Gastrocnemius medialis (tissue), 4 donors: ENCODE results near the gene DNM3. TPM values are rescaled to one million over a fixed set of nuclear protein-coding genes. Genes with fewer than 3 reads are reported as not detected.

ENCODE experiments used
- ATAC-seq, 2 donors: fragments of 150-250 bp; one replicate each; pipeline ENCODE4 v1.9.1; 2016
- DNase-seq, 2 donors: peaks; one replicate each; pipeline ENCODE4 v3.0.0-alpha.2; 2019
- H3K27ac ChIP-seq, 4 donors: fragments of 200-600 bp; sonication (generic); 1 replicate in 1 of 4; 2 replicates in 3 of 4; pipeline ENCODE4 v1.5.1; 2016 to 2018; ENCODE audit warnings: mild to moderate bottlenecking in 2 of 4, moderate library complexity in 1 of 4
- H3K27me3 ChIP-seq, 3 donors: fragments of 200-600 bp; sonication (generic) in 2 of 3; 1 replicate in 1 of 3; 2 replicates in 2 of 3; pipeline versions ENCODE4 v1.5.1 to v1.6.0; 2016 to 2019; ENCODE audit warnings: mild to moderate bottlenecking in 1 of 3, moderate library complexity in 1 of 3
- H3K36me3 ChIP-seq, 2 donors: fragments of 200-600 bp; sonication (generic) in 1 of 2; one replicate each; pipeline ENCODE4 v1.5.1; 2017 to 2018
- H3K4me1 ChIP-seq, 2 donors: fragments of 200-600 bp; sonication (generic) in 1 of 2; one replicate each; pipeline ENCODE4 v1.5.1; 2016 to 2017; ENCODE audit warnings: mild to moderate bottlenecking in 2 of 2
- H3K4me3 ChIP-seq, 4 donors: fragments of 200-600 bp; sonication (generic) in 3 of 4; 1 replicate in 1 of 4; 2 replicates in 3 of 4; pipeline ENCODE4 v1.5.1; 2016 to 2019; ENCODE audit warnings: mild to moderate bottlenecking in 2 of 4
- H3K9me3 ChIP-seq, 3 donors: fragments of 200-600 bp; sonication (generic) in 2 of 3; 1 replicate in 1 of 3; 2 replicates in 2 of 3; pipeline ENCODE4 v1.5.1; 2016 to 2019
- POLR2A ChIP-seq, 2 donors: fragments of 450-650 bp; IDR thresholded peaks; one replicate each; pipeline ENCODE4 v1.6.1; 2017; ENCODE audit warnings: antibody characterized with exemption in 2 of 2, mild to moderate bottlenecking in 2 of 2, moderate library complexity in 2 of 2
- in situ Hi-C, 4 donors: fragments of 200-750 bp; cut with MboI; loops; one replicate each; pipeline versions ENCODE4 v1.15.0 to v1.8.0; 2017; ENCODE audit warnings: low sequenced_read_pairs in 4 of 4
- intact Hi-C: fragments of 100-400 bp; cut with DNase I; formaldehyde crosslinking; loops from one replicate; pipeline ENCODE4 v1.15.1; 2023; ENCODE audit warnings: low total_unique reads
- total RNA-seq, 4 donors: library from RNA; depleted of rRNA; stranded (reverse); fragments of >200 nt; gene quantifications; one replicate each; pipeline versions ENCODE4 v1.1.0 to v1.2.3, GENCODE V29; 2016
- TF ChIP-seq, protein P1 (sequence below), 5 experiments: fragments of 450-650 bp in 3 of 5; fragments of 200-600 bp in 2 of 5; sonication (generic) in 2 of 5; IDR thresholded peaks in 4 of 5; conservative IDR thresholded peaks in 1 of 5; 1 replicate in 4 of 5; 2 replicates in 1 of 5; pipeline ENCODE4 v1.5.1; 2016 to 2019; ENCODE audit warnings: antibody characterized with exemption in 5 of 5, mild to moderate bottlenecking in 3 of 5, moderate library complexity in 3 of 5

DNM3 gene
- total RNA-seq, 4 donors from 2014 or later = 0.35 to 1.6 (median 1.1) TPM

DNA sequence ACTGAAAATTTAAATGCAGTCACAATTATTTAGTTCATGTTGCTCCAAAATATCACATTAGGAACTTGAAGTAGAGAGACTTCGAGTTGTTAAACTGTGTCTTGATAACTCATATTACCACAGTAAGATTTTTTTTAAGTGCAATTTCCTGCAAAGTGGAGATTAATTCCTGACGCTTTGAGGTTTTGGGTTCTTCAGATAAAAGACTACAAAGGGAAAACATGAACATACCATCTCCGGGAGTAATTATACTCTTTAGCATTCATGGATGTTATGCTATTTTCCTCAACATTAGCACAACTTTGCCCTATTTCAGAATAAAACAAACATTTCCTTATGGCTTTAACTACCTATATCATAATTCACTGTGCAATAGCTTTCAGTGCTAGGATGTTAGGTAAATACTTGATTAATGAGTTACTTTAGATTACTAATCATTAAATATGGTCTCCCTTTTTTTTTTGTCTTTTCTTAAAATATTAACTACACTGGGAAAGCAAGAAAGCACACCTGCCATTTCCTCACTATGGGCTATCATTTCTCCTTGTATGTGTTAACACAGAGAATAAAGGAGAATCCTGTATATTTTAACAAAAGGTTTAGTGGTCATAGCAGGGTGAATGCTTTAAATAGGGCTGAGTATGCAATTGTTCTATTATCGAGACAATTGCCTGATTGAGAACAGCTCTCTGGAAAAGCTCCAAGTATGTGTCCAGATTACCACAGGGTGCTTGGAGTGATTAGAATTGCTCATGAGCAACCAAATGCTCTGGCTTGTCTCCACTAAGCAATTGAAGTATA, 326.7 kb downstream of the DNM3 start:
- no peak overlapping the region for H3K27ac ChIP-seq
- ATAC-seq = no peak

DNA sequence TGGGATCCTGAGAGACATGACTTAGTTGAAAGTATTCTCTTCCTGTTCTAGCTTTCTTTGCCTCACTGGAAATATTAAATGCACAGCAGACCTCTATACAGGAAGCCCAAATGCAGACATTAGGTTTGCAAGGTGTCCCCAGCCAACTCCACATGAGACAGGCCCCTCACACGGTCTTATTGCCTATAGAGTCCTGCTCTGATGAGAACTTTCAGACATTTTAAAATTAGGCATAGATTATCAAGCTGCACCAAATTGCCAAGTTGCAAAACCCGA, 327.2 kb downstream of the DNM3 start:
- no peak for TF ChIP-seq POLR2A (IDR thresholded peaks at IDR 0.05)
- TF ChIP-seq, protein P1, sequence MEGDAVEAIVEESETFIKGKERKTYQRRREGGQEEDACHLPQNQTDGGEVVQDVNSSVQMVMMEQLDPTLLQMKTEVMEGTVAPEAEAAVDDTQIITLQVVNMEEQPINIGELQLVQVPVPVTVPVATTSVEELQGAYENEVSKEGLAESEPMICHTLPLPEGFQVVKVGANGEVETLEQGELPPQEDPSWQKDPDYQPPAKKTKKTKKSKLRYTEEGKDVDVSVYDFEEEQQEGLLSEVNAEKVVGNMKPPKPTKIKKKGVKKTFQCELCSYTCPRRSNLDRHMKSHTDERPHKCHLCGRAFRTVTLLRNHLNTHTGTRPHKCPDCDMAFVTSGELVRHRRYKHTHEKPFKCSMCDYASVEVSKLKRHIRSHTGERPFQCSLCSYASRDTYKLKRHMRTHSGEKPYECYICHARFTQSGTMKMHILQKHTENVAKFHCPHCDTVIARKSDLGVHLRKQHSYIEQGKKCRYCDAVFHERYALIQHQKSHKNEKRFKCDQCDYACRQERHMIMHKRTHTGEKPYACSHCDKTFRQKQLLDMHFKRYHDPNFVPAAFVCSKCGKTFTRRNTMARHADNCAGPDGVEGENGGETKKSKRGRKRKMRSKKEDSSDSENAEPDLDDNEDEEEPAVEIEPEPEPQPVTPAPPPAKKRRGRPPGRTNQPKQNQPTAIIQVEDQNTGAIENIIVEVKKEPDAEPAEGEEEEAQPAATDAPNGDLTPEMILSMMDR (IDR thresholded peaks at IDR 0.05 in 4 of 5, conservative IDR thresholded peaks at IDR 0.05 in 1 of 5) = no peak

More for the DNA sequence above, 326.7 kb downstream of the DNM3 start:
- in situ Hi-C loops = no loop called here
- Histone ChIP-seq H3K36me3 (no peaks in the 10 kb centered on the region), H3K9me3 (no peaks in the 10 kb centered on the region), H3K4me1 (no peaks in the 10 kb centered on the region), H3K4me3 (no peak overlapping the region), H3K27me3 (no peaks in the 10 kb centered on the region)
- intact Hi-C loops = no loop called here
- TF ChIP-seq, protein P1 (IDR thresholded peaks at IDR 0.05 in 4 of 5, conservative IDR thresholded peaks at IDR 0.05 in 1 of 5) = no peak
- TF ChIP-seq POLR2A (IDR thresholded peaks at IDR 0.05) = no peak
- no peak for DNase-seq

DNA sequence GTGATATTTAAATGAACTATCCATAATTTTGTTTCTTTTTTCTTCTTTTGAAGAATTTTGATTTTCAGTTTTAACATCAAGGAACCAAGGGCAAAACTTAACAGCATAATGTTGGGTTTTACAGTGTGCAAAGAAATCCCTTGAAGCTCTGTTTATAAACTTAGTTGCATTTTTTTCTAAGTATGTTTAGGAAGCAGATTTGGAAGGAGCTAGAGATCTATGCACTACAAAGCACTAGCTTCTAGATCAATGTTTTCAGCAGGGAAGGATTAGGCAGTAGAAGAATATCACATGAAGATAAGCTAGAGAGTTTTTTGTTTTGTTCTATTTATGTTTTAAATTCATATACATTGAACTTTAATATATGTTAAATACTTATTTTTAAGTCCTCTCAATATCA, 328.5 kb downstream of the DNM3 start:
- no peak for DNase-seq
- TF ChIP-seq POLR2A (IDR thresholded peaks at IDR 0.05) = no peak
- TF ChIP-seq, protein P1 (IDR thresholded peaks at IDR 0.05 in 4 of 5, conservative IDR thresholded peaks at IDR 0.05 in 1 of 5) = no peak
- intact Hi-C loops = no loop called here
- Histone ChIP-seq H3K4me3 (no peak overlapping the region), H3K27ac (no peak overlapping the region), H3K4me1 (no peaks in the 10 kb centered on the region), H3K27me3 (no peaks in the 10 kb centered on the region), H3K36me3 (no peaks in the 10 kb centered on the region), H3K9me3 (no peaks in the 10 kb centered on the region)
- ATAC-seq = no peak
- in situ Hi-C loops = no loop called here

More for the DNA sequence above, 327.2 kb downstream of the DNM3 start:
- in situ Hi-C loops (no loop called here), intact Hi-C loops (no loop called here)
- Histone ChIP-seq H3K27ac (no peak overlapping the region), H3K27me3 (no peaks in the 10 kb centered on the region), H3K36me3 (no peaks in the 10 kb centered on the region), H3K4me1 (no peaks in the 10 kb centered on the region), H3K9me3 (no peaks in the 10 kb centered on the region), H3K4me3 (no peak overlapping the region)
- ATAC-seq = no peak
- no peak for DNase-seq

DNA sequence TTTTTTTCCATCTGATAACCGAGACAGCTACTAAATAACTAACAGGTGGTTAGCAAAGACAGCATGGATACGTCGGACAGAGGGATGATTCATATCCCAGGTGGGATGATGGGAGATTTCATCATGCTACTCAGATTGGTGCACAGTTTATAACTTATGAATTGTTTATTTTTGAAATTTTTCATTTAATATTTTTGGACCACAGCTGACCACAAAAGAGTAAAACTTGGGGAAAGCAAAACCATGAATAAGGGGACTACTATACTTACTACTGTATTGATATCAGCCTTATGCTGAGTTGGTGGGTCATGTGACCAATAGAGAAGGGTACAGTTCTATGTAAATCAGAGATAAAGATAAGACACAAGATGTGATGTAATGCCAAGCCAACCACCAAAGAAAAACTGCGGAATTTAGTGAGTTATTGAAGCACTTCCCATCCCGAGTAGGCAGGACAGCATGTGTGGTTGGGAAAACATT, 331.1 kb downstream of the DNM3 start:
- intact Hi-C loops (no loop called here), in situ Hi-C loops (no loop called here)
- no peak overlapping the region for H3K4me3 ChIP-seq
- TF ChIP-seq, protein P1 (IDR thresholded peaks at IDR 0.05 in 4 of 5, conservative IDR thresholded peaks at IDR 0.05 in 1 of 5) = no peak
- TF ChIP-seq POLR2A (IDR thresholded peaks at IDR 0.05) = no peak
- no peaks in the 10 kb centered on the region for H3K27me3 ChIP-seq
- H3K36me3 ChIP-seq = no peaks in the 10 kb centered on the region
- ATAC-seq (no peak), DNase-seq (no peak)
- H3K4me1 ChIP-seq = no peaks in the 10 kb centered on the region
- no peaks in the 10 kb centered on the region for H3K9me3 ChIP-seq
- H3K27ac ChIP-seq = no peak overlapping the region
